ENCODE data around the gene AHSP.

Gene AHSP

DNA sequence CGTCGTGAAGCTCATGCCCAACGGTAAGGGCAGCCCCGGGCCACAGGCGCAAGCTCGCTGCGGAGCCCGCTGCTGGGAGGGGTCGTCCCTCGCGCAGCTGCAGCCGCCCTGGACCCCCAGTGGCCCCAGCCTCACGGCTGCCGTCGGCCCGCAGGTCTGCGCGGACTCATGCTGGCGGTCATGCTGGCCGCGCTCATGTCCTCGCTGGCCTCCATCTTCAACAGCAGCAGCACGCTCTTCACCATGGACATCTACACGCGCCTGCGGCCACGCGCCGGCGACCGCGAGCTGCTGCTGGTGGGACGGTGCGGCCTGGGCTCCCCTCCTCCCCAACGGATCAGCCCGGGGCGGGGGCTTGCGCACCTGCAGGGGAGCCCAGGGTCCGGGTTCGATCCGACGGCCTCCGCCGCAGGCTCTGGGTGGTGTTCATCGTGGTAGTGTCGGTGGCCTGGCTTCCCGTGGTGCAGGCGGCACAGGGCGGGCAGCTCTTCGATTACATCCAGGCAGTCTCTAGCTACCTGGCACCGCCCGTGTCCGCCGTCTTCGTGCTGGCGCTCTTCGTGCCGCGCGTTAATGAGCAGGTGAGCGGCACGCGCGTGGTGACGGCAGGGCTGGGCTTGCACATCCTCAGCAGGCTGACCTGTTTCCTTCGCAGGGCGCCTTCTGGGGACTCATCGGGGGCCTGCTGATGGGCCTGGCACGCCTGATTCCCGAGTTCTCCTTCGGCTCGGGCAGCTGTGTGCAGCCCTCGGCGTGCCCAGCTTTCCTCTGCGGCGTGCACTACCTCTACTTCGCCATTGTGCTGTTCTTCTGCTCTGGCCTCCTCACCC lies 39.0 kb upstream of the AHSP start:
- no peak overlapping the region for H3K4me3 ChIP-seq (ENCODE audit: low read depth, low read length)
- TF ChIP-seq, protein P1, sequence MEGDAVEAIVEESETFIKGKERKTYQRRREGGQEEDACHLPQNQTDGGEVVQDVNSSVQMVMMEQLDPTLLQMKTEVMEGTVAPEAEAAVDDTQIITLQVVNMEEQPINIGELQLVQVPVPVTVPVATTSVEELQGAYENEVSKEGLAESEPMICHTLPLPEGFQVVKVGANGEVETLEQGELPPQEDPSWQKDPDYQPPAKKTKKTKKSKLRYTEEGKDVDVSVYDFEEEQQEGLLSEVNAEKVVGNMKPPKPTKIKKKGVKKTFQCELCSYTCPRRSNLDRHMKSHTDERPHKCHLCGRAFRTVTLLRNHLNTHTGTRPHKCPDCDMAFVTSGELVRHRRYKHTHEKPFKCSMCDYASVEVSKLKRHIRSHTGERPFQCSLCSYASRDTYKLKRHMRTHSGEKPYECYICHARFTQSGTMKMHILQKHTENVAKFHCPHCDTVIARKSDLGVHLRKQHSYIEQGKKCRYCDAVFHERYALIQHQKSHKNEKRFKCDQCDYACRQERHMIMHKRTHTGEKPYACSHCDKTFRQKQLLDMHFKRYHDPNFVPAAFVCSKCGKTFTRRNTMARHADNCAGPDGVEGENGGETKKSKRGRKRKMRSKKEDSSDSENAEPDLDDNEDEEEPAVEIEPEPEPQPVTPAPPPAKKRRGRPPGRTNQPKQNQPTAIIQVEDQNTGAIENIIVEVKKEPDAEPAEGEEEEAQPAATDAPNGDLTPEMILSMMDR (IDR thresholded peaks at IDR 0.05; ENCODE audit: low read depth, low read length), result no peak
- no peak for DNase-seq
- H3K36me3 ChIP-seq, result no peaks in the 10 kb centered on the region
- no peaks in the 10 kb centered on the region for H3K4me1 ChIP-seq
- H3K27me3 ChIP-seq, result peaks cover 14% of the 10 kb centered on the region
- H3K9me3 ChIP-seq, result no peaks in the 10 kb centered on the region

DNA sequence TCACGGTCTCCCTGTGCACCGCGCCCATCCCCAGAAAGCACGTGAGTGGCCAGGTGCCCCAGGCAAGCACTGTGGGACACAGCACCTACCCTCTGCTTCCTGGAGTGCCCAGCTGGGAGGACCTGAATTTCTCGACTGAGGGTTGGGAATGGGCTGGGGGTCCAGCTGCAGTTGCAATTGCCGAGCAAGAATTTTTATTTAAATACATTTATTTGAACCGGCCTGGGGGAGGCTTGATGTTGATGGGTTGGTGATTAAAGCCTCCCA lies 38.5 kb upstream of the AHSP start:
- Histone ChIP-seq H3K27me3 (peaks cover 14% of the 10 kb centered on the region), H3K36me3 (no peaks in the 10 kb centered on the region), H3K9me3 (no peaks in the 10 kb centered on the region), H3K4me1 (no peaks in the 10 kb centered on the region), H3K4me3 (ENCODE audit: low read depth, low read length) (no peak overlapping the region)
- no peak for DNase-seq
- TF ChIP-seq, protein P1 (IDR thresholded peaks at IDR 0.05; ENCODE audit: low read depth, low read length), result no peak

DNA sequence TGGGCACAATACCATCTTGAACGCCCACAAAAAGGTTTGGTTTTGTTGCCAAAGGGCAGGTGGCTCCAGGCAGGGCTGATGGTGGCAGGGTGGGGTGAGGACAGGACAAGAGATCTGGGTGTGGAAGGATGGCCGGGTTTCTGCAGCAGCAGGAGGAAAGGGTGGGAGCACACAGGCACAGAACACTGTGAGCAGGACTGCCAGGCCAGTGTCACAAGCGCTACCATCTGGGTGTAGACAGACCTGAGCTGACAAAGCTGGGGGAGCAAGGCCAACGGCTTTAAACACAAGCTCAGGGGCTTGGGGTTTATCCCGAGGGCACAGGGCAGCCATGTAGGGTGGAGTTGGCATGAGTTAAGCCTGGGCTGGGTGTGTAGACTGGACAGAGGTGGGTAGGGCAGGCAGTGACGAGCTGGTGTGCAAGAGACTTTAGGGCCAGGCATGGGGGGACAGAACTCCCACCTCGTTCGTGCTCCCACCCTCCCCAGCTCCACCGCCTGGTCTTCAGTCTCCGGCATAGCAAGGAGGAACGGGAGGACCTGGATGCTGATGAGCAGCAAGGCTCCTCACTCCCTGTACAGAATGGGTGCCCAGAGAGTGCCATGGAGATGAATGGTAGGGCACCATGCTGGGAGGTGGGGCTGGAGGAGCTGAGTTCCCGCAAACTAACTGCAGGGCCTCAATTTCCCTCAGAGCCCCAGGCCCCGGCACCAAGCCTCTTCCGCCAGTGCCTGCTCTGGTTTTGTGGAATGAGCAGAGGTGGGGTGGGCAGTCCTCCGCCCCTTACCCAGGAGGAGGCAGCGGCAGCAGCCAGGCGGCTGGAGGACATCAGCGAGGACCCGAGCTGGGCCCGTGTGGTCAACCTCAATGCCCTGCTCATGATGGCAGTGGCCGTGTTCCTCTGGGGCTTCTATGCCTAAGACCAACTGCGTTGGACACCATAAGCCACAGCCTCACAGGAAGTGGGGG lies 37.8 kb upstream of the AHSP start:
- TF ChIP-seq, protein P1 (IDR thresholded peaks at IDR 0.05; ENCODE audit: low read depth, low read length), result no peak
- no peaks in the 10 kb centered on the region for H3K9me3 ChIP-seq
- H3K27me3 ChIP-seq, result peaks cover 14% of the 10 kb centered on the region
- H3K36me3 ChIP-seq, result no peaks in the 10 kb centered on the region
- no peaks in the 10 kb centered on the region for H3K4me1 ChIP-seq
- no peak overlapping the region for H3K4me3 ChIP-seq (ENCODE audit: low read depth, low read length)
- DNase-seq, result no peak

DNA sequence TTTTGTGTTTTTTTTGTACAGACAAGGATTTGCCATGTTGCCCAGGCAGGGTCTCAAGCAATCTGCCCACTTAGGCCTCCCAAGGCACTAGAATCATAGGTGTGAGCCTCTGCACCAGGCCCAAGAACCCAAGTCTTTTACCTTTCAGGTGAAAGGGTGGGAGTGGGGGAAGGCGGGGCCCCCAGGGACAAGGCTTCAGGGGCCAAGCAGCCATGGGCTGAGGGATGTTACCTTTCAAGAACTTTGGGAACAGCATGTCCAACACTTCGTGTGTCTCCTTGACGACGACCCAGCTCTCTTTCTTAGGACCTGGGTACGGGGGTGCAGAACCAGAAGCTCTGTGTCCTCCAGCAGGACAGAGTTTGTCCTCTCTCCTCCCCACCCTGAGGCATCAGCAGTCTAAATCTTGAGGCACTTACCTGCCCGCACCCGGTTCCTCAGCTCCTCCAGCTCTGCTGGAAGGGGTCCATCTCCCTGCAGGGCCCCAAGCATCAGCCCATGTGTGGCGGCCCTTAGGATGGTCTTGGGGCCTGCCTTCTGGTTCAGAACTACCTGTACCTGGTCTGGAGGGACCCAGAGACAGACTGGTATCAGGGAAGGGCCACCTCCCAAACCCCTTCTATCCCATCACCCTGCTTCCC lies 35.8 kb upstream of the AHSP start:
- peaks cover 14% of the 10 kb centered on the region for H3K27me3 ChIP-seq
- TF ChIP-seq, protein P1 (IDR thresholded peaks at IDR 0.05; ENCODE audit: low read depth, low read length), result no peak
- DNase-seq, result no peak
- H3K4me1 ChIP-seq, result no peaks in the 10 kb centered on the region
- no peaks in the 10 kb centered on the region for H3K36me3 ChIP-seq
- H3K9me3 ChIP-seq, result no peaks in the 10 kb centered on the region
- H3K4me3 ChIP-seq (ENCODE audit: low read depth, low read length), result no peak overlapping the region

DNA sequence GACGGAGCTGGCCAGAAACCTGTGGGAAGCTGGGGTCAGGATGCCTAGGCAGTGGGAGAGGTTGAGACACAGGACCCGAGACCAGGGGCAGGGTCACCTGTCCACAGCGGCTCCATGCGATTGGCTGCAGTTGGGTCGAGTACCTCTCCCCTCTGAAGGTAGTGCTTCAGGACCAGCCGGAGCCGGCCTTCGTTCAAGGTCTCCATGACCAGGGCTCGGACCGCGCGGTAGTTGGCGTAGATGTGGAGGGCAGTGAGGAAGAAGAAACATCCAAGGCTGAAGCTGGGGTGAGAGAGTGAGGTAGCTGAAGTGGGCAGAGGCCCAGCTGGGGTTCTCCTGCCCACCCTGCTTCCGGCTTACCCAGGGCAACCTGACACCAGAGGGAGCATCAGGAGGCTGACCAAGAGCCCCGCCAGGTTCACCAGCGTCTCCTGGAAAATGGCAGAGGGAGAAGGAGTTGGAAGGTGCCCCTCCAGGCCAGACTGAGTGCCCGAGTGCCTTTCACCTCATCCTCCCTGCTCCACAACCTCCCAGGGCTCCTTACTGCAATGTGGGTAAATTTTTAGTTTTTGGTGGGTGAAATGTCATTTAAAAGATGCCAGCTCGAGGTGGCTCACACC lies 34.1 kb upstream of the AHSP start:
- H3K9me3 ChIP-seq, result no peaks in the 10 kb centered on the region
- peaks cover under 1% of the 10 kb centered on the region; the same call in 1 of the 2 replicates for H3K27me3 ChIP-seq
- H3K4me3 ChIP-seq (ENCODE audit: low read depth, low read length), result no peak overlapping the region
- TF ChIP-seq, protein P1 (IDR thresholded peaks at IDR 0.05; ENCODE audit: low read depth, low read length), result no peak
- no peaks in the 10 kb centered on the region for H3K36me3 ChIP-seq
- H3K4me1 ChIP-seq, result no peaks in the 10 kb centered on the region
- DNase-seq, result no peak
